ENCODE results near the gene BPIFB4.
"Not testable (repeated sequence)": the region's sequence is repeated elsewhere in the genome, so short reads cannot be mapped to it uniquely, and the experiment has no call there.

Gene BPIFB4

GRCh38 chr20:33111306-33111705 lies 31.9 kb downstream of the BPIFB4 start:
- DNase-seq (ENCODE audit: low read depth): no peak

DNA sequence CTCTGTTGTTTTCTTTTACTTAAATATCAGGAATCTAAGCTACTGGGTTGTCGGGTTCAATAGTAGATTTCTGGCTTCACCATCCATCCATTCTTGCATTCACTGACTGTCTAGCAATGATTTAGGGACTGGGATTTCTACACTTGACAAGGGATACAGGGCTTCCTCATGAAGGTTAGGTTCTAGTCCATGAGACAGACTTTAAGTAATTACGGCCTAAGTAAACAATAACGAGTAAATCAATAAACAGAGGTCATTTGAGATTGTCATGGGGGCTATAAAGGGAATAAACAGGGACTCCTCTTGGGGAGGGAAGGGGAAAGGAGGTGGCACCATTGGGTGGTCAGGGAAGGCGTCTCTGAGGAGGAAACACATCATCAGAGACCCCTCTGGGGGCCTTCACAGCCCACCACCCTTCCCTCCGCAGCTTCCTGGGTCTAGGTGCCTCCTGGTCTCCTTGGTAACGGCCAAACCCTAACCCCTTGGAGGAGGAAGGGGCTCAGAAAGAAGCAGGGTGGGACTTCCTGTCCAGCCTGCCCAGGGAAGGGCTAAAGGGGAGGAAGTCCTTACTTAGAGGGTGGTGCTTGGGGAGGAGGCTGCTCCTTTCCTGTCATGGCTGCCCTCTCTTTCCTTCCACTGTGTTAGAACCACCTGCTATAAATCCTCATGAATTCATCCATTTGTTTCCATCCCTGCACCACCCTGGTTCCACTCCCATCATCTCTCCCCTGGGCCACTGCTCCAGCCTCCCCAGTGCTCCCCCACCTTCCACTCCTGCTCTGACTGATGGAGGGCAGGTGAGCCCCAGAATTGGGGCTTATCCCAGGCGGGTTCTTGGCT lies 33.3 kb downstream of the BPIFB4 start:
- TF ChIP-seq CTCF (IDR thresholded peaks at IDR 0.05; ENCODE audit: low read depth, low read length, missing control alignments): no peak
- no peak overlapping the region for H3K4me3 ChIP-seq (ENCODE audit: low read depth, low read length)
- no peak for DNase-seq (ENCODE audit: low read depth)

More at GRCh38 chr20:33111306-33111705, 31.9 kb downstream of the BPIFB4 start:
- no peak for TF ChIP-seq CTCF (IDR thresholded peaks at IDR 0.05; ENCODE audit: low read depth, low read length, missing control alignments)
- no peak overlapping the region for H3K4me3 ChIP-seq (ENCODE audit: low read depth, low read length)

DNA sequence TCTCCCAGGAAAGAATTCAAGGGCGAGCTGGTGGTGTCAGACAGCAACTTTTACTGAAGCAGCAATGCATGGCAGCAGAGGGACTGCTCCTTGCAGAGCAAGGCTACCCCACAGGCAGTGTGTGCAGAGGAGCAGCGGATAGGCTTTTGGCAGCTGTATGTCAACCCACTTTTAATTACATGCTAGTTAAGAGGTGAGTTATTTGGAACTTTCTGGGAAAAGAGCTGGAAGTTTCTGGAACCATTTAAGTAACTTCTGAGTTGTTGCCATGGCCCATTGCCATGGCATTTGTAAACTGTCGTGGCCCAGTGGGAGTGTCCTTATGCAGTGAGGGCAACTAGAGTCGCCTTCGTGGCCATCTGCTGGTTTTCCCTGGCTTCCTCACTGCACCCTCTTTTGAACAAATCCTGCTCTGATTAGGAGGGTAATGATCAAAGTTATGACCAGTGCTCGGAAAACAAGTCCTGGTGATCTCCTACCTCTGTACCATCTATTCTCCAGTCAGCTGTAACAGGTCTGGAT lies 34.0 kb downstream of the BPIFB4 start:
- no peak for TF ChIP-seq CTCF (IDR thresholded peaks at IDR 0.05; ENCODE audit: low read depth, low read length, missing control alignments)
- DNase-seq (ENCODE audit: low read depth): no peak
- no peak overlapping the region for H3K4me3 ChIP-seq (ENCODE audit: low read depth, low read length)

GRCh38 chr20:33115501-33115900 lies 36.1 kb downstream of the BPIFB4 start:
- not testable (repeated sequence) for DNase-seq (ENCODE audit: low read depth); H3K4me3 ChIP-seq (ENCODE audit: low read depth, low read length)

- no peak for TF ChIP-seq CTCF (IDR thresholded peaks at IDR 0.05; ENCODE audit: low read depth, low read length, missing control alignments)
- H3K4me3 ChIP-seq (ENCODE audit: low read depth, low read length): no peak overlapping the region
- peak; percentile 10 for DNase-seq (ENCODE audit: low read depth)
Measured at GRCh38 chr20:33119725-33120720, 40.6 kb downstream of the BPIFB4 start.

GRCh38 chr20:33120934-33121333 lies 41.5 kb downstream of the BPIFB4 start:
- no peak for DNase-seq (ENCODE audit: low read depth)
- no peak overlapping the region for H3K4me3 ChIP-seq (ENCODE audit: low read depth, low read length)
- no peak for TF ChIP-seq CTCF (IDR thresholded peaks at IDR 0.05; ENCODE audit: low read depth, low read length, missing control alignments)

DNA sequence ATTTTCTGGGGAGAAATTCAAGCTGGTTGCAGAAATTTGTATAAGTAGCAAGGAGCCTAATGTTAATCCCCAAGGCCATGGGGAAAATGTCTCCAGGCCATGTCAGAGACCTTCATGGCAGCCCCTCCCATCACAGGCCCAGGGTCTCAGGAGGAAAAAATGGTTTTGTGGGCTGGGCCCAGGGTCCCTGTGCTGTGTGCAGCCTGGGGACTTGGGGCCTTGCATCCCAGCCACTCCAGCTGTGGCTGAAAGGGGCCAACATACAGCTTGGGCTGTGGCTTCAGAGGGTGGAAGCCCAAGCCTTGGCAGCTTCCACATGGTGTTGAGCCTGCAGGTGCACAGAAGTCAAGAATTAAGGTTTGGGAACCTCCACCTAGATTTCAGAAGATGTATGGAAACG lies 42.9 kb downstream of the BPIFB4 start:
- not testable (repeated sequence) for DNase-seq (ENCODE audit: low read depth)

More for the DNA sequence above, 42.9 kb downstream of the BPIFB4 start:
- H3K4me3 ChIP-seq (ENCODE audit: low read depth, low read length): not testable (repeated sequence)

All from GM12864 (cell line).